Stimulated activated CD4-positive, alpha-beta T cell treated with anti-CD3 and anti-CD28 coated beads, TNF-alpha, amount 100 ng/mL, for 1 hour (primary cell): Measurements from ENCODE around the gene SEMA5B.

Source experiments
- DNase-seq, 3 donors: peaks; one replicate each; pipeline ENCODE4 v3.0.0-alpha.2; 2020; ENCODE audit warnings: low read depth in 3 of 3, low spot score in 1 of 3

The SEMA5B gene

DNA sequence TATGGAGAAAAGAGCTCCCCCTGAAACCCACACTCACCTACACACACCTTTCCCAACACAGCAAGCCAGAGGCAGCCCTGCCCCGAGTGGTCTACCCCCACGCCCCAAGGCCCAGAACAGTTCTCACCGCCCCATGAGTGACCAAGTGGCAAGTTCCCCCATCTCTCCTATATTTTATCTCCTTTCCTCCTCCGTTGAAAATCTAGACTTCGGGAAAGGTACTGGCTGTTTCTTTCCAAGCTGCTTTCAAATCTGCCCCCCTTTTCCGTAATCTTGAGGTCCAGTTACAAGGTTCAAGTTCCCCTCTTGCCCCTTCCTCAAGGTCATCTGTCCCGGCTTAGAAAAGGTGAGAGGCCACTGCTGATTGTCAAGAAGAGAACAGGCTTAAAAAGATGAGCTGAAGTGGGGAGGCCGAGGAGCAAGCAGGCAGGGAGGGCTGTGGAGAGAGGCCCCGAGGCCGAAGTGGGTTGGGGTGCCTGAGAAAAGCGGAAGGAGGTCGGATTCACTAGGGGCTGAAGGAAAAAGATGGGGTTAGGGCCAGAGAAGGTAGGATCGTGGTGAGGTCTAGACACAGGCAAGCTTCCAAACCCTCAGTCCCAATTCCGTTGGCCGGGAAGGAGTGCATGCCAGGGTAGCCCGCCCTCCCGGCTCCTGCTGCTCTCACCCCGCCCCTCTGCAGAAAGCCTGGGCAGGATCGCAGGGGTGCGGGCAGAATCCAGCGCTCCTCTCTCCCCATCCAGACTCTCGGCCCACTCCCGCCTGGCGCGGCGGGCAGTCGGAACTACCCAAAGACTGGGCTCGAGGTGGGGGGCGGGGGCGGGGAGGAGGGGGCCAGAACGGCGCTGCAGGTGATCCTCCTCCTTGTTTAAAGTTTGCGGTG, 1.7 kb downstream of the SEMA5B start:
- DNase-seq = no peak

DNA sequence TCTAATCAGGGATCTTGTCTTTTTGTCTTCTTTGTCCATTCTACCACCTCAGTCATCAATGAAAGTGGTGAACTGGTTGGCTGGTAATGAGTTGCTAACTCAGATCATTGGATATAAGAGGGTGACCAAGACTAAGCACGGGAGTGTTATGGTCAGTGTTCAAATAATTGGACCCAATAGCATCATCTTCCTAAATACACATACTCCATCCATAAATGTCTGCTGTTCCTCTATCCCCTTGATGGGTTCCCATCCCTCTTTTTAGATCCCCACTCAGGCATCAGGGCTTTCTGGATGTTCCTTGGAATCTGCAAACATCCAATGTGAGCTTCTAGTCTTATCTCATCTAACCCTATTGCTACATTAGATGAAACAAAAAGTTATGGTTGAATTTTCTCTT, 3.5 kb downstream of the SEMA5B start:
- DNase-seq = no peak

- no peak for DNase-seq
Observed at GRCh38 chr3:123021996-123022510, 5.5 kb downstream of the SEMA5B start.

GRCh38 chr3:123021388-123021787, 6.2 kb downstream of the SEMA5B start:
- no peak for DNase-seq

- no peak for DNase-seq
Observed at GRCh38 chr3:123020709-123021108, 6.9 kb downstream of the SEMA5B start.

- no peak for DNase-seq
Observed at GRCh38 chr3:123019591-123019990, 8.0 kb downstream of the SEMA5B start.

GRCh38 chr3:123019161-123019560, 8.4 kb downstream of the SEMA5B start:
- no peak for DNase-seq

DNA sequence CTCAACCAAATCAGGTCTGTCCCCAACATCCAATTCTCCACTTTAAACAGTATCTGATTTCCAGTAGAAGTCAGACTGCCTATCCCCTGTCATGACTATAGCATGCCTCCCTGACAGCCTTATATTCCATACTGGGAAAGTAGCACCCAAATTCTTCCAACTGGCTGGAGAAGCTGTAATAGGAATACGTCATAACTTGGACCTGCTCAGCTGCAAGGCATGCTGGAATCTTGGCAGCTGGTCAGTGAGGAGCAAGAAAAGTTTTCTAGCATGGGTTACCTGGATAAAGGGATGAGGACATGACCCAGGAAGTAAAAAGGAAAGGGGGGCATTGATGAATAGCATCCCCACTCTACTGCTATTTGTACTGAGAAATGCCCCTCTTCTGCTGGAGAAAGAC, 8.9 kb downstream of the SEMA5B start:
- no peak for DNase-seq

- DNase-seq = no peak
Observed at GRCh38 chr3:123015596-123015995, 12.0 kb downstream of the SEMA5B start.

GRCh38 chr3:123013876-123014275, 13.7 kb downstream of the SEMA5B start:
- DNase-seq = no peak

DNA sequence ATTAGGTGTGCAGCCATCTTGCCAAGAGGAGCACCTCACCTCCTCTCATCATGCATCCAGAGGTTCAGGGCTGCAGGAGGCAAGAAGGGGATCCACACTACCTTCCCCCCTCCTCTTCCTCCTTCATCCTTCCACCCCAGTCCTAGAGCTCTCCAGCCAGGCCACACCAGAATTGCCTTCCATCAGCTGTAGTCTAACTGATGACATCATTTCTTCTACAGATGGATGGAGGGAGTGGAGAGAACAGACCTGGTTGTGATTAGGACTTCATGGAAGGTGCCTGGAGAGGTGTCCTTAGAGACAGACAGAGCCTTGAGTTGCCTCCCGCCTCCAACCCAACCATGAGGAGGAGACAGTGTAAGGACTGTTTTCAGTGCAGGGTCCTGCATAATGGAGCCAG, 14.9 kb downstream of the SEMA5B start:
- no peak for DNase-seq

DNA sequence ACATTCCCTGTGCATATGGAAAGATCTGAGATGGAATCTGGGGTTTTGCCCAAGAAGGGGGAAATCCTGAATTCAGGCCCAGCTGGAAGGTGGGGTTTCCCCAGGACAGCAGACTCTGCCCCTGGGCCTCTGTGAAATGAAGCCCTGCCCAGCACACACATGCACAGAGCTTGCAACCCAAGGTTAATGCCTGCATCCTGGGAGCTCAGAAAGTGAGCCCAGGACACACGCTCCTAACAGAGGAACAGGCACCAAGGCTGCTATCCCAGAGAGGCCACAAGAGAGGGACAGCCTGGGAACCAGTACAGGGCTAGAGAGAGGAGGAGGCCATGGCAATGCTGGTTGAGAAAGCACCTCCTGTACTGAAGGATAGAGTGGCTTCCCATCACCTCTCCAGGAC, 16.1 kb downstream of the SEMA5B start:
- DNase-seq = no peak

DNA sequence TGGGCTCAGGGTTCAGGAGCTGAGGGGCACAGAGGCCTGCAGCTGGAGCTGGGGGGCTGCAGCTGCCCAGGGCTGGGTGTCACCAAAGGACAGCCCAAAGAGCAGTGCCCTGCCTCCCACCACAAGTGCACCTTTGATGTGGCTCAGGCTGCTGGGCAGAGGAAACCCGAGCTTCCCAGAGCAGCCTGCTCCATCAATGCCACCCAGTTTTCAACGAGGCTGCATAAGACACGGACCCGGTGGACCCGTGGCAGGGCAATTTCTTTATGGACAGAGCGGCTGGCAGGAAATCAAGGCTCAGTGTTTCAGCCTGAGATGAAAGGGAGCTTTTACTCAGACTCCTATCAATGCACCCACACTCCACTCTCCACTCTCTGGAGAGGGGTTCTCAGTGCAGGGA, 18.7 kb downstream of the SEMA5B start:
- DNase-seq = no peak

DNA sequence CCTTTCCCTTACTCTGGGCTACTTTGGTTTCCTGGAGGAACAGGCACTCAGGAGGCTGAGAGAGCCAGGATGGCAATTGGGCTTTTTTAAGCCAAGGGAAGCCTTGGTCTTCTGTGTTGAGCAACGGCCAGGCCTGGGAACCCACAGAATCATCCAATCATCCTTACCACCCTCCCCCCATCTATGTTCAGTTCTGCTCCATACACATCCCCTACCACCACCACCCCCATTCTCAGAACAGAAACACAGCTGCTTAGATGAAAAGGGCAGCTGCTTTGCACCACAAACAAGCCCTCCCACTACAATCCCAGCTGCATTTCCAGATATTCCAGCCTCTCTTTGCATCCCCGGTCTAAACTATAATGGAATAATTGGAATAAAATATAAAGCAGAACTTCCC, 21.0 kb downstream of the SEMA5B start:
- DNase-seq = no peak

DNA sequence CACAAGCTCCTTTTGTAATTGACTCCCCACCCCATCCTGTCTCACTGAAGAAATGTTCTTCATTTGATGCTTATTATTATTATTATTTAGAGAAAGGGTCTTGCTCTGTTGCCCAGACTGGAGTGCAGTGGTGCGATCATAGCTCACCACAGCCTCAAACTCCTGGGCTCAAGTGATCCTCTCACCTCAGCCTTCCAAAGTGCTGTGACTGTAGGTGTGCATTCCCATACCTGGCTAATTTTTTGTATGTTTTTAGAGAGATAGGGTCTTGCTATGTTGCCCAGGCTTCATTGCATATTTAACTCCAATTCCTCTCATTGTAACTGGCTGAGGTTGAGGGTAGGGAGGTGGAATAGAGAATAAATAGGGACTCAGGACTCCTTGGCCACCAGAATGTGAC, 22.3 kb downstream of the SEMA5B start:
- no peak for DNase-seq

DNA sequence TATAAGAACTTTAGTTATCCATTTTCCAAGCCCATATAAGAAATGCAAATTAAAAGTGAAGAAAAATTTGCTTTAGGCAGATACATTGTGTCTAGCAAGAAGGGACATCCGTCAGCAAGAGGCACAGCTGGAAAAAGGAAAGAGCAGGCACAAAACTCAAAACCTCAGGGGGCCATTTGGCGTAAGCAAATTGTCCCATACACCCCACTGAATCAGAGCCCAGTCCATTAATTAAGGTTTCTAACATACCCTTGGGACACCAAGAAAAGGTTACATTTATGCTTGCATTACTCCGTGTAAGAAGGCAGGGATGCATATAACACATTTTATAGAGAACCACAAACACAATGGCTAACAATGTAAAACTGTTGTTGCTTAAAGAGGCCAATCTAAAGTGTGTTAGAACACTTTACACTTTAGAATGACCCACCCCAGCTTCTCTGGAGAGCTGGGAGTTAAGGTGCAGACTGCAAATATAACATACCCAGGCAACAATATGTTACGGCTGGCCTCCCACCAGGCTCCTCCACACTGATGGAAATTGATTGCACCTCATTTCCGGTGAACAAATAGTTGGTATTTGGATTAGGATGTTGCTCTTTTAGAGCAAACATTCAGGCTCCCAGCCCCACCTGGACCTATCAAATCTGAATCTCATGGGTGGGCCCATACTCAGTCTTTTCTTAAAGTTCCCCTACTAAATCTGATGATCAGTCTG, 23.2 kb downstream of the SEMA5B start:
- no peak for DNase-seq

DNA sequence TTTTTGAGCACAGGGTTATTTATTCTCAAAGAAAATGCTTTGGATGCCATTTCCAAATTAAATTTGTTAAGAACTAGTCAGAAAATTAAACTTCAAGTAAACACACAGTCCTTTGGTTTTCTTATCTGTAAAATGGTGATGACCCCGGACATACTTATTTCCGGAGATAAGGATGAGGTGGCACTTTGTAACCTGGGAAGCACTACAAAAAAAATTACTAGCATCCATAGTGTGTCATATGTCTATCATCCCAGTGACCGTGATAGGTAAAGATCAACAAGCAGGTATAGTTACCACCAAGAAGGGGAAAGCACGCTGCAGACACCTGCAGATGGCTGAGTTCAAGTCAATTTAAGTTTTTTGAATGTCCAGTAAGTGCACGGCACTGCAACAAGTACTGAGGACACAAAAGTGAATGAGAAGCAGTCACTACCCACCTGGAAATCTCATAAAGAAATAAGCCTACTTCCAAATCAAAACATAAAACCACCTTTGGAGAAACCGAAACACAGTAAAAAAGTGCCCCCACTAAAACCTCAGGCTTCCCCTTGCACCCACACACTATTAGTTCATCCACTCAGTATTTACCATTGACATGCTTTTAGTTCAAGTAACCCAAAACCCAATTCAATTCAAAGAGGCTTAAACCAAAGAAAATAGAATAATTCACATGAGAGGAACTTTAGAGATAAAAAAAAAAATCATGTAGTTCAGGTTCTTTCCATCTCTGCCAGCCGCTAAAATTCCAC, 24.6 kb downstream of the SEMA5B start:
- DNase-seq = no peak

GRCh38 chr3:123002100-123002748, 25.3 kb downstream of the SEMA5B start:
- DNase-seq = no peak

GRCh38 chr3:122998856-122999255, 28.7 kb downstream of the SEMA5B start:
- DNase-seq = no peak

GRCh38 chr3:122998206-122998605, 29.4 kb downstream of the SEMA5B start:
- DNase-seq = no peak

GRCh38 chr3:122996038-122996580, 31.5 kb downstream of the SEMA5B start:
- DNase-seq = no peak
